Right lobe of liver (tissue), 4 donors: ENCODE data around the gene IL17RB.

Experiments used
- POLR2A ChIP-seq: fragments of 450-650 bp; IDR thresholded peaks from one replicate; pipeline ENCODE4 v1.6.1; 2017; ENCODE audit warnings: antibody characterized with exemption, mild to moderate bottlenecking
- TF ChIP-seq, protein P1 (sequence below), 4 donors: fragments of 200-600 bp in 3 of 4; fragments of 450-650 bp in 1 of 4; IDR thresholded peaks; one replicate each; pipeline versions ENCODE4 v1.5.1 to v1.8.0; 2016 to 2022; ENCODE audit warnings: antibody characterized with exemption in 4 of 4, mild to moderate bottlenecking in 2 of 4
- donor health status: DM: no; HTN: no; CAD: no.
- donor health status: DM: no; HTN: no; CAD: no.
- donor health status: DM: no; HTN: yes; CAD: no.

DNA sequence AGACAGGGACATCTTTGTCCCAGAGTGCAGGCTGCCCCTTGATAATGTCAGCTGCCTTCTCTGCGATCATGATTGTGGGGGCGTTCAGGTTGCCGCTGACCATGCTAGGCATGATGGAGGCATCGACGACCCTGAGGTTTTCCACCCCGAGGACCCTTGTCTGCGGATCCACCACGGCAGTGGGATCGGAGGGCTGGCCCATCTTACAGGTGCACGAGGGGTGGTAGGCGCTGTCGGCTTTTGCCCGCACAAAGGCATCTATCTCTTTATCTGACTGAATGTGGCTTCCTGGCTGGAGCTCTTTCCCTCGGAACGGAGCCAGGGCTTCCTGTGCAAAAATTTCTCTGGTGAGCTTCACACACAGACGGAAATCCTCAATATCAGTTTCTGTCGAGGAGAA lies 28.6 kb upstream of the IL17RB start:
- TF ChIP-seq, protein P1, sequence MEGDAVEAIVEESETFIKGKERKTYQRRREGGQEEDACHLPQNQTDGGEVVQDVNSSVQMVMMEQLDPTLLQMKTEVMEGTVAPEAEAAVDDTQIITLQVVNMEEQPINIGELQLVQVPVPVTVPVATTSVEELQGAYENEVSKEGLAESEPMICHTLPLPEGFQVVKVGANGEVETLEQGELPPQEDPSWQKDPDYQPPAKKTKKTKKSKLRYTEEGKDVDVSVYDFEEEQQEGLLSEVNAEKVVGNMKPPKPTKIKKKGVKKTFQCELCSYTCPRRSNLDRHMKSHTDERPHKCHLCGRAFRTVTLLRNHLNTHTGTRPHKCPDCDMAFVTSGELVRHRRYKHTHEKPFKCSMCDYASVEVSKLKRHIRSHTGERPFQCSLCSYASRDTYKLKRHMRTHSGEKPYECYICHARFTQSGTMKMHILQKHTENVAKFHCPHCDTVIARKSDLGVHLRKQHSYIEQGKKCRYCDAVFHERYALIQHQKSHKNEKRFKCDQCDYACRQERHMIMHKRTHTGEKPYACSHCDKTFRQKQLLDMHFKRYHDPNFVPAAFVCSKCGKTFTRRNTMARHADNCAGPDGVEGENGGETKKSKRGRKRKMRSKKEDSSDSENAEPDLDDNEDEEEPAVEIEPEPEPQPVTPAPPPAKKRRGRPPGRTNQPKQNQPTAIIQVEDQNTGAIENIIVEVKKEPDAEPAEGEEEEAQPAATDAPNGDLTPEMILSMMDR (IDR thresholded peaks at IDR 0.05): no peak
- TF ChIP-seq POLR2A: no peak
